Measurements from ENCODE around the gene VRK1.
A peak's percentile ranks its signal among the peaks of the same experiment; 100 is the strongest.

Gene VRK1

GRCh38 chr14:96915478-96915877, 118.3 kb downstream of the VRK1 start:
- TF ChIP-seq GATA1 (IDR thresholded peaks at IDR 0.05; ENCODE audit: low read depth, low read length) (no peak), POLR2A (IDR thresholded peaks at IDR 0.05; ENCODE audit: low read length) (no peak)
- no peak for DNase-seq

GRCh38 chr14:96916751-96917150, 119.6 kb downstream of the VRK1 start:
- TF ChIP-seq POLR2A (IDR thresholded peaks at IDR 0.05; ENCODE audit: low read length) (no peak), GATA1 (IDR thresholded peaks at IDR 0.05; ENCODE audit: low read depth, low read length) (no peak)
- no peak for DNase-seq

- DNase-seq: peak; percentile 86 to 98
- TF ChIP-seq POLR2A (IDR thresholded peaks at IDR 0.05; ENCODE audit: low read length) (no peak), GATA1 (IDR thresholded peaks at IDR 0.05; ENCODE audit: low read depth, low read length) (peak; percentile 30)
Measured at GRCh38 chr14:96917442-96917963, 120.3 kb downstream of the VRK1 start.

- no peak for DNase-seq
- no peak for TF ChIP-seq POLR2A (IDR thresholded peaks at IDR 0.05; ENCODE audit: low read length)
- no peak for TF ChIP-seq GATA1 (IDR thresholded peaks at IDR 0.05; ENCODE audit: low read depth, low read length)
Measured at GRCh38 chr14:96920023-96920422, 122.8 kb downstream of the VRK1 start.

GRCh38 chr14:96920820-96921219, 123.6 kb downstream of the VRK1 start:
- no peak for DNase-seq
- no peak for TF ChIP-seq GATA1 (IDR thresholded peaks at IDR 0.05; ENCODE audit: low read depth, low read length)
- no peak for TF ChIP-seq POLR2A (IDR thresholded peaks at IDR 0.05; ENCODE audit: low read length)

GRCh38 chr14:96922986-96923385, 125.8 kb downstream of the VRK1 start:
- no peak for TF ChIP-seq POLR2A (IDR thresholded peaks at IDR 0.05; ENCODE audit: low read length)
- TF ChIP-seq GATA1 (IDR thresholded peaks at IDR 0.05; ENCODE audit: low read depth, low read length): no peak

GRCh38 chr14:96925422-96925821, 128.2 kb downstream of the VRK1 start:
- DNase-seq: no peak
- TF ChIP-seq POLR2A (IDR thresholded peaks at IDR 0.05; ENCODE audit: low read length) (no peak), GATA1 (IDR thresholded peaks at IDR 0.05; ENCODE audit: low read depth, low read length) (no peak)

More at GRCh38 chr14:96922986-96923385, 125.8 kb downstream of the VRK1 start:
- no peak for DNase-seq

GRCh38 chr14:96926001-96926400, 128.8 kb downstream of the VRK1 start:
- no peak for DNase-seq
- TF ChIP-seq GATA1 (IDR thresholded peaks at IDR 0.05; ENCODE audit: low read depth, low read length): no peak
- TF ChIP-seq POLR2A (IDR thresholded peaks at IDR 0.05; ENCODE audit: low read length): no peak

GRCh38 chr14:96928779-96929380, 131.7 kb downstream of the VRK1 start:
- no peak for DNase-seq
- TF ChIP-seq GATA1 (IDR thresholded peaks at IDR 0.05; ENCODE audit: low read depth, low read length): no peak
- TF ChIP-seq POLR2A (IDR thresholded peaks at IDR 0.05; ENCODE audit: low read length): no peak

GRCh38 chr14:96929950-96930349, 132.8 kb downstream of the VRK1 start:
- no peak for TF ChIP-seq POLR2A (IDR thresholded peaks at IDR 0.05; ENCODE audit: low read length)
- no peak for TF ChIP-seq GATA1 (IDR thresholded peaks at IDR 0.05; ENCODE audit: low read depth, low read length)
- no peak for DNase-seq

- no peak for DNase-seq
- no peak for TF ChIP-seq POLR2A (IDR thresholded peaks at IDR 0.05; ENCODE audit: low read length)
- TF ChIP-seq GATA1 (IDR thresholded peaks at IDR 0.05; ENCODE audit: low read depth, low read length): no peak
Measured at GRCh38 chr14:96930526-96930925, 133.3 kb downstream of the VRK1 start.

Measured in erythroblast (primary cell).